Ishikawa (cell line): ENCODE measurements around the gene CTTN.

Source experiments
- CEBPB ChIP-seq: IDR thresholded peaks from 2 replicates; pipeline ENCODE4 v1.6.1; 2012
- CREB1 ChIP-seq: IDR thresholded peaks from 2 replicates; pipeline ENCODE4 v1.6.1; 2012; ENCODE audit warnings: low read depth
- EGR1 ChIP-seq: IDR thresholded peaks from 2 replicates; pipeline ENCODE4 v1.6.1; 2012
- EP300 ChIP-seq: IDR thresholded peaks from 2 replicates; pipeline ENCODE4 v1.6.1; 2012; ENCODE audit warnings: borderline replicate concordance
- FOXM1 ChIP-seq: IDR thresholded peaks from 2 replicates; pipeline ENCODE4 v1.6.1; 2012; ENCODE audit warnings: low read depth, borderline replicate concordance
- NFIC ChIP-seq: IDR thresholded peaks from 2 replicates; pipeline ENCODE4 v1.6.1; 2012
- RAD21 ChIP-seq: IDR thresholded peaks from 2 replicates; pipeline ENCODE4 v1.6.1; 2012; ENCODE audit warnings: low read depth
- TAF1 ChIP-seq: IDR thresholded peaks from 2 replicates; pipeline ENCODE4 v1.6.1; 2012; ENCODE audit warnings: low read depth, mild to moderate bottlenecking
- TCF12 ChIP-seq: IDR thresholded peaks from 2 replicates; pipeline ENCODE4 v1.6.1; 2012; ENCODE audit warnings: low read depth
- TEAD4 ChIP-seq: IDR thresholded peaks from 2 replicates; pipeline ENCODE4 v1.6.1; 2012
- YY1 ChIP-seq: IDR thresholded peaks from 2 replicates; pipeline ENCODE4 v1.6.1; 2012; ENCODE audit warnings: low read depth
- ZBTB7A ChIP-seq: IDR thresholded peaks from 2 replicates; pipeline ENCODE4 v1.6.1; 2012; ENCODE audit warnings: low read depth
- TF ChIP-seq, protein P1 (sequence below): IDR thresholded peaks from 2 replicates; pipeline ENCODE4 v1.6.1; 2012
- TF ChIP-seq, protein P2 (sequence below): IDR thresholded peaks from 2 replicates; pipeline ENCODE4 v1.6.1; 2012
- TF ChIP-seq, protein P3 (sequence below): IDR thresholded peaks from 2 replicates; pipeline ENCODE4 v1.6.1; 2012; ENCODE audit warnings: low read depth, mild to moderate bottlenecking

CTTN gene

DNA sequence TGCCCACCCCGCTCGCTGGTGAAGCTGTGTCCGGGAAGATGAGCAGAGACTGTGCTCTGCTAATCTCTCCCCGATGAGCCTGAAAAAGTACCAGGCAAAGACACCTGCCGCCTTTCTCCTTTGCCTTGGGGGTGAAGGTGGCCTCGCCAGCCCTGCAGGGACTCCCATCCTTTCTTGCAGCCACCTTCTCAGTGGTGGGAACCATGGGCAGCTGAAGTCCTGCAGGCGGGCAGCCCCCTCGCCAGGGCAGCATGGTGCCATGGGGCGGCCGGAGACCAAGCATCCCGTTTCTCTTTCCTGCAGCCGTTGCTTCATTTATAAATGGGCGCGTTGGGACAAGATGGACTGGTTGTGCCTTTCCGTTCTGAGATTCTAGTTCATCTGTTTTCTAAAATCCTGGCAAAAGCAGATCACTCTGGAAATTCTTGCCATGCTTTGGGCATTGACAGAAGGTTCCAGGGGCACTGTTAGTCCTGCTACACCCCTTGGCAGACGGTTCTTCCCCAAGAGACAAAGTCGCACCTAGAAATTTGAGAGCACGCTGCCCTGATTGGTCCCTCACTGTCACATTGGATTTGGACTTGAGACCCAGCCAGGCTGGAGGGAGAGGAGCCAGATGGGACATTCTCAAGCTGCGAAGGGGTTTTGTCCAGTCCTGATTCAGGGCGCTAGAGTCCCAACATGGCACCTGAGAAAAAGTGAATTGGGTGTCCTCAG lies 7.5 kb downstream of the CTTN start:
- TF ChIP-seq TCF12 (no peak), RAD21 (no peak), CEBPB (no peak), TEAD4 (no peak), TAF1 (no peak), ZBTB7A (no peak), YY1 (no peak), FOXM1 (no peak), EGR1 (no peak), EP300 (no peak), CREB1 (no peak), NFIC (no peak)
- TF ChIP-seq, protein P1, sequence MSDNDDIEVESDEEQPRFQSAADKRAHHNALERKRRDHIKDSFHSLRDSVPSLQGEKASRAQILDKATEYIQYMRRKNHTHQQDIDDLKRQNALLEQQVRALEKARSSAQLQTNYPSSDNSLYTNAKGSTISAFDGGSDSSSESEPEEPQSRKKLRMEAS, result no peak
- TF ChIP-seq, protein P2, sequence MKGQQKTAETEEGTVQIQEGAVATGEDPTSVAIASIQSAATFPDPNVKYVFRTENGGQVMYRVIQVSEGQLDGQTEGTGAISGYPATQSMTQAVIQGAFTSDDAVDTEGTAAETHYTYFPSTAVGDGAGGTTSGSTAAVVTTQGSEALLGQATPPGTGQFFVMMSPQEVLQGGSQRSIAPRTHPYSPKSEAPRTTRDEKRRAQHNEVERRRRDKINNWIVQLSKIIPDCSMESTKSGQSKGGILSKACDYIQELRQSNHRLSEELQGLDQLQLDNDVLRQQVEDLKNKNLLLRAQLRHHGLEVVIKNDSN, result no peak
- TF ChIP-seq, protein P3, sequence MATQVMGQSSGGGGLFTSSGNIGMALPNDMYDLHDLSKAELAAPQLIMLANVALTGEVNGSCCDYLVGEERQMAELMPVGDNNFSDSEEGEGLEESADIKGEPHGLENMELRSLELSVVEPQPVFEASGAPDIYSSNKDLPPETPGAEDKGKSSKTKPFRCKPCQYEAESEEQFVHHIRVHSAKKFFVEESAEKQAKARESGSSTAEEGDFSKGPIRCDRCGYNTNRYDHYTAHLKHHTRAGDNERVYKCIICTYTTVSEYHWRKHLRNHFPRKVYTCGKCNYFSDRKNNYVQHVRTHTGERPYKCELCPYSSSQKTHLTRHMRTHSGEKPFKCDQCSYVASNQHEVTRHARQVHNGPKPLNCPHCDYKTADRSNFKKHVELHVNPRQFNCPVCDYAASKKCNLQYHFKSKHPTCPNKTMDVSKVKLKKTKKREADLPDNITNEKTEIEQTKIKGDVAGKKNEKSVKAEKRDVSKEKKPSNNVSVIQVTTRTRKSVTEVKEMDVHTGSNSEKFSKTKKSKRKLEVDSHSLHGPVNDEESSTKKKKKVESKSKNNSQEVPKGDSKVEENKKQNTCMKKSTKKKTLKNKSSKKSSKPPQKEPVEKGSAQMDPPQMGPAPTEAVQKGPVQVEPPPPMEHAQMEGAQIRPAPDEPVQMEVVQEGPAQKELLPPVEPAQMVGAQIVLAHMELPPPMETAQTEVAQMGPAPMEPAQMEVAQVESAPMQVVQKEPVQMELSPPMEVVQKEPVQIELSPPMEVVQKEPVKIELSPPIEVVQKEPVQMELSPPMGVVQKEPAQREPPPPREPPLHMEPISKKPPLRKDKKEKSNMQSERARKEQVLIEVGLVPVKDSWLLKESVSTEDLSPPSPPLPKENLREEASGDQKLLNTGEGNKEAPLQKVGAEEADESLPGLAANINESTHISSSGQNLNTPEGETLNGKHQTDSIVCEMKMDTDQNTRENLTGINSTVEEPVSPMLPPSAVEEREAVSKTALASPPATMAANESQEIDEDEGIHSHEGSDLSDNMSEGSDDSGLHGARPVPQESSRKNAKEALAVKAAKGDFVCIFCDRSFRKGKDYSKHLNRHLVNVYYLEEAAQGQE, result no peak

DNA sequence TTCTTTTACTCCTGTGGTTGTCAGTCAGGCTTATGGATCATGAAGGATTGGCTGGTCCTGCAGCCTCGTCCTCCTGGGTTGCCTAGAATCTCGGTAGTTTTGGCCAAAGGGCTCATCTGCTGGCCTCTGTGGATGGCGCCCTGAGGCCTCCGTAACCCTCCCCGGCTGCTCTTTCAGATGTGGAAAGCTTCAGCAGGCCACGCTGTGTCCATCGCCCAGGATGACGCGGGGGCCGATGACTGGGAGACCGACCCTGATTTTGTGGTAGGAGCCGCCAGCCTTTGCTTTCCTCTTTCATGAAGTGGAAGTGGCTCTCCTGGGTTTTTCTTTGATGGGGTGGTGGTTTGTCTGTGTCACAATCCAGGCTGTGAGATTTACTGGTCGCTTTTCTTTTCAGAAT lies 8.8 kb downstream of the CTTN start:
- TF ChIP-seq CREB1, result no peak
- TF ChIP-seq, protein P2, result no peak
- TF ChIP-seq EGR1, result no peak
- no peak for TF ChIP-seq ZBTB7A

DNA sequence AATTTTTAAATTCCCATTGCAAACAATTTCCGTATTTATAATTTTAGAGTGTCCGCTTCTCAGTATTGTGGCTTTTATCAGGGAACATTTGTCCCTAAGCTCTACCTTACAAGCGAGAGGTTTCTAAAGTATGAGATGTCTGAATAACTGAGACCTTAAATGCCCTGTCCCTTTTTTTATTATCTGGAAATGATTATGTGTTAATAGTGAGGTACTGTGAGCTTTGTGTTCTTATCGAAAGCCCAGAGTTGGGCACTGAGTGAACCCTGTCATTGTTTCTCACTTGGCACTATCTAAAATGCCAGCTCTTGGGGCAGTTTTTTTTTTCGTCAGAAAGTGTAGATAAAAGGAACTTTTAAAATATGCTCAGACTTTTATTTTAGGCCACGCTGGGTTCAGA lies 9.5 kb downstream of the CTTN start:
- TF ChIP-seq, protein P2, result no peak
- no peak for TF ChIP-seq ZBTB7A
- no peak for TF ChIP-seq TAF1

DNA sequence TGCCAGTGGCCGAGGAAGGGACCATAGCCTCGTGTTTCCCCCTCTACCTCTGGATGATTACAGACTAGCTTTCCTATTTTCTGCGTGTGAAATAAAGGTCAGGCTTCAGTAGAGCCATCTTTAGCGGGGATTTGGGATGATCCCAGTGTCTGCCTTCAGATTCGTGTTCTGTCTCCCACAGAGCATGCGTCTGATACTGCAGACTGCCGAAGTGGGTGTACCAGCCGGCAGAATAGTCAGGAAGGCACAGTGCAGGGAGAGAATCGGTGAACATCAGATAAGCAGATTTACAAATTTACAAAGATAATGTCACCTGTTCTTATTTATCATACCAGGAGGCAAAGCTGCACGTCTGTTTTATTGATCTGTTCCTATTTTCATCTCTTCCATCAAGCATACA lies 11.1 kb downstream of the CTTN start:
- TF ChIP-seq NFIC (no peak), CEBPB (no peak), TCF12 (no peak), EP300 (no peak), CREB1 (no peak), TEAD4 (no peak), EGR1 (no peak), ZBTB7A (no peak), YY1 (no peak)
- TF ChIP-seq, protein P1, result no peak
- TF ChIP-seq, protein P3, result no peak

DNA sequence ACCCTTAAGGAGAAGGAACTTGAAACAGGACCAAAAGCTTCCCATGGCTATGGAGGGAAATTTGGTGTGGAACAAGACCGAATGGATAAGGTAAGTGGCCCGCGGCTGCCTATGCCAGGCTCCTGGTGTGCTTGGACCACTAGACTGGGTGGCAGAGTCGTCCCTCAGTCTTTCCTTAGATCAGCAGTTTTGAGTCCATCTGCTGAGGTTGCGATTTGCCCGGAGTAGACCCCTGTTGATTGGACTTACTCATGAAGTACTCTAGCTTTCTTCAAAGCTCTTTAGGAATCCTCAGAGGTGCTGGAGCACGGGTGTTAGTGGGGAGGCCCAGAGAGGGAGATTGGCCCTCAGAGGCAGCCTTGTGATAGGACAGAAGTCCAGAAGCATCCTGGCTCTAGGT lies 11.5 kb downstream of the CTTN start:
- TF ChIP-seq TCF12 (no peak), YY1 (no peak), TAF1 (no peak), RAD21 (no peak), TEAD4 (no peak), FOXM1 (no peak), NFIC (no peak), EP300 (no peak), EGR1 (no peak), CREB1 (no peak), CEBPB (no peak), ZBTB7A (no peak)
- TF ChIP-seq, protein P3, result no peak
- TF ChIP-seq, protein P2, result no peak
- TF ChIP-seq, protein P1, result no peak
